Astrocyte of the cerebellum (primary cell): ENCODE results near the gene FAM174C.
A peak's percentile ranks its signal among the peaks of the same experiment; 100 is the strongest.

ENCODE experiments used
- DNase-seq: peaks from one replicate; pipeline ENCODE4 v3.0.0-alpha.2; 2011; ENCODE audit warnings: low read depth
- H3K4me3 ChIP-seq: 2 replicates; pipeline ENCODE4 v1.5.1; 2011; ENCODE audit warnings: mild to moderate bottlenecking, low read depth, low read length, moderate library complexity
- in situ Hi-C: cut with HindIII; loops from 2 replicates; pipeline ENCODE4 v1.10.0; 2017; ENCODE audit warnings: low sequenced_read_pairs
- TF ChIP-seq, protein P1 (sequence below): IDR thresholded peaks from 2 replicates; pipeline ENCODE4 v1.5.1; 2012; ENCODE audit warnings: low read length, low read depth, moderate library complexity, mild to moderate bottlenecking; ENCODE audit errors: missing control alignments

FAM174C gene

DNA sequence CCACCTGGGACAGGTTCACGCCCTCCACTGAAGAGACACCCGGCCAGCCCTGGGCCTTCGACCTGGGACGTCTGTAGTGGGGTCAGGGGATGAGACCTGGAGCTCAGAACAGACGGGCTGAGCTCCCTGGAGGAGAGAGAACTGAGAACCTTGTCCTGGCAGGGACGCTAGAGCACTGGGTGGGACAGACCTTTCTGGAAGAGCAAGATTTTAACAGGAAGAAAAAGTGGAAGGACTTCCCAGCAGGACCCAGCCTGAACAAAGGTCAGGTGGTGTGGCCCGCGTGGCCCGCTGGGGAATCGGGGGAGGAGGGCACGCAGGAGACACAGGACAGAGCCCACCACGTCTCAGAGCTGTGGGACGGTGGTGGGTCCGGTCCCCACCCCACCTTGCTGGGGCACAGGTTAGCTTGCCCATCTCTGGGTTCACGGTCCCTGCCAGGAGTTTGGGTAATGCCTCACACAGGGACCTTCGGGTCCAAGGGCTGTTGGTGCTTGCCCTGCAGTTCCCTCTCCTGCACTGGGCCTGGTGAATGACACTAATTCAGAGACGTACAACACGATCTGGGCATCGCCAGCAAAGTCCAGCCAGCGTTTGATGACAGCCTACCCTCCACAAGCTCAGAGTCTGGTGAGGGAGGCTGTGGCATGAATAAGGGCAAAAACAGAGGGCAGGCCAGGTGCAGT lies 9.1 kb downstream of the FAM174C start:
- no peak overlapping the region for H3K4me3 ChIP-seq
- in situ Hi-C loops = loop anchor here (5.0 kb wide), 2 partner anchors 38 to 128 kb away; no protein-coding TSS in a partner anchor
- no peak for DNase-seq
- TF ChIP-seq, protein P1, sequence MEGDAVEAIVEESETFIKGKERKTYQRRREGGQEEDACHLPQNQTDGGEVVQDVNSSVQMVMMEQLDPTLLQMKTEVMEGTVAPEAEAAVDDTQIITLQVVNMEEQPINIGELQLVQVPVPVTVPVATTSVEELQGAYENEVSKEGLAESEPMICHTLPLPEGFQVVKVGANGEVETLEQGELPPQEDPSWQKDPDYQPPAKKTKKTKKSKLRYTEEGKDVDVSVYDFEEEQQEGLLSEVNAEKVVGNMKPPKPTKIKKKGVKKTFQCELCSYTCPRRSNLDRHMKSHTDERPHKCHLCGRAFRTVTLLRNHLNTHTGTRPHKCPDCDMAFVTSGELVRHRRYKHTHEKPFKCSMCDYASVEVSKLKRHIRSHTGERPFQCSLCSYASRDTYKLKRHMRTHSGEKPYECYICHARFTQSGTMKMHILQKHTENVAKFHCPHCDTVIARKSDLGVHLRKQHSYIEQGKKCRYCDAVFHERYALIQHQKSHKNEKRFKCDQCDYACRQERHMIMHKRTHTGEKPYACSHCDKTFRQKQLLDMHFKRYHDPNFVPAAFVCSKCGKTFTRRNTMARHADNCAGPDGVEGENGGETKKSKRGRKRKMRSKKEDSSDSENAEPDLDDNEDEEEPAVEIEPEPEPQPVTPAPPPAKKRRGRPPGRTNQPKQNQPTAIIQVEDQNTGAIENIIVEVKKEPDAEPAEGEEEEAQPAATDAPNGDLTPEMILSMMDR = no peak

DNA sequence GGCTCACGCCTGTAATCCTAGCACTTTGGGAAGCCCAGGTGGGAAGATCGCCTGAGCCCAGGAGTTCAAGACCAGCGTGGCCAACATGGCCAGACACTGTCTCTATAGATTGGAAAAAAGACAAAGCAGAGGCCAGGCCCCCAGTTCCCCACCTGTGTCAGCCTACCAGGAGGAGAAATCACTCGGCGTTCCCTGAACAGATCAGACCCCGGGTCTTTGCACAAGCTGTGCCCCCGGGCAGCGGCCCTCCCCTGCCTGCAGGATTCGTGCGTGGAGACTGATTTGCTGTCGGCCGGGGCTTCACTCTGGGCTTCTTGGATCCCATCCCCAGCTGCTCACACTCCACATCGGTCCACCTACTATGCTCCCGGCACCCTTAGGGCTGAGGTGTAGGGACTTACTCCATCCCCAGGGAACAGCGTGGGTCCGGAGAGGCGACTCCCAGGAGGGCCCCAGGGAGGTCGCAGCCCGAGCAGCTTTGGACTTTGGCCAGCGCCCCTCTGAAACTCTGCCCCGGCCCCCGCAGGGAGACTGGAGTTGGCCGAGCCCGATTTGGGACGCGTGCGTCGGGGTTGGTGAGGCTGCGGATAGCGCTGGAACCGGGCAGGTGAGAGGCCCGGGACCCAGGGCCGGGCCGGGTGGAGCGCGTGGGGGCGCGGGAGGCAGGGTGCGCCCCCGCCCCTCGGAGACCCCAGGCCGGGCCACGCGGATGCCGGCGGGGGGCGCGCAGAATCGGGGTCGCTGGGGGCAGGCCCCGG lies 9.8 kb downstream of the FAM174C start:
- DNase-seq = no peak
- no peak overlapping the region for H3K4me3 ChIP-seq
- in situ Hi-C loops = loop anchor here (5.0 kb wide), 2 partner anchors 37 to 127 kb away; no protein-coding TSS in a partner anchor
- TF ChIP-seq, protein P1 = no peak

DNA sequence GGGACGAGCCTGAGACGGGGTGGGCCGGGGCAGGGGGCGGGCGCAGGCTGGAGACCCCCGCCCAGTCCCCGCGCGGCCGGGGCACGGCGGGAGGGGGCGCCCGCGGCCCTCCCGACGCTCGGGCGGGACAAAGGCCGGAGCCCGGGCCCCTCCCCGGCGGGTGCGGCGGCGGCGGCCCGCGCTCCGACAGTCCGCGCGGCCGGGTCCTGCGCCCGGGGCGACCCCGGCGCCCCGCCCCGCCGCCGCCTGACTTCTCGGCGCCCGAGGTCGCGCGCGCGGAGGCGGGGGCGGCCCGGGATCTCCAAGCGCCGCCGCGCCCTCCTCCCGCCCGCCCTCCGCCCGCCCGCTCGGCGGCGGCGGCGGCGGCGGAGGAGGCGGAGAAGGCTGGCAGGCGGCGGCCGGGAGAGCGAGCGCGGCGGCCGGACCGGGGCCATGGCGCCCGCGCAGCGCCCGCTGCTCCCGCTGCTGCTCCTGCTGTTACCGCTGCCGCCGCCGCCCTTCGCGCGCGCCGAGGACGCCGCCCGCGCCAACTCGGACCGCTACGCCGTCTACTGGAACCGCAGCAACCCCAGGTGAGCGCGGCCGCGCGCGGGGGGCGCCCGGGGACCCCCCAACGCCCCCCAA lies 10.5 kb downstream of the FAM174C start, which contains the start of gene EFNA2:
Gene EFNA2, plus strand, starts transcription at position 137 of the 624 bp plus-strand sequence. Its CDS starts 296 bp downstream, at position 433.
- TF ChIP-seq, protein P1 = no peak

DNA sequence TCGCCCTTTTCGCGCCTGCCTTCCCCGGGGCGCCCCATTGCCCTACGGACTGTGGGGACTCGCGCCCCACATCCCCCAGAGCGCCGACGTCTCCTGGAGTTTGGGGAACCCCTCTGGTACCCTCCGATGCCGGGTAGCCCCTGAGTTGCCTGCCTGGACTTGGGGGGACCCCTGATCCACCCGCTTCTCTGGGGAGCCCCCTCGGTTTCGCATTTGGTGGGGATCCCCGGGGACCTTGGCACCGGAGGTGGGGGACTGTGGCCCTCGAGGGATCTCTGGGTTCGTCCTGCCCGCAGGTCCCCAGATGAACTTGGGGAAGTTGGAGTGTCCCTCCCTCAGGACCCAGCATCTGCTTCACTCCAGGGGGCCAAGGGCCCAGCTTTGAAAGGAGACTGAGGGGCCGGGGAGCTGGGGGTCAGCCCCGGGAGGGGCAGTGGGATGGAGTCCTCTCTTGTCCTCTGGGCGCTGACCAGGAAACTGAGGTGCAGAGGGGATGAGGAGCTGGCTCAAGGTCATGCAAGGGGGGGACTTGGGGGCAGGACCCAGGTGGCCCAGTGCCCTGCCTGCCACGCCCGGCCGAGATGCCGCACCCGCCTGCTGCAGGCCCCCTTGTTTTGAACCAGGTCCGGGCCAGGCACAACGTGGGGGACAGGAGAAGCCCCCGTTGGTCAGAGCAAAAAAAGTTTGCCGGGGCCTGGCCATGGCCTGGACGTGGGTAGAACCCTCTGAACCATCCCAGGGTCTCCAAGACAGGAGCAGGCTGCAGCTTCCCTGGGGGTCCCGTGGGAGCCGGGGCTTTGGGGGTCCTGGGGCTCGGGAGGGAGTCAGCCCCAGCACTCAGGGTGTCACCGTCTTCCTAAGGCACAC lies 11.4 kb downstream of the FAM174C start:
- H3K4me3 ChIP-seq = peak overlapping the region; percentile 30
- DNase-seq = no peak
- in situ Hi-C loops = no loop called here
- TF ChIP-seq, protein P1 = no peak

More for the DNA sequence above, 10.5 kb downstream of the FAM174C start, which contains the start of gene EFNA2:
- no peak for DNase-seq
- peak within 1 kb of the TSS; percentile 30 for H3K4me3 ChIP-seq
- in situ Hi-C loops = no loop called here

DNA sequence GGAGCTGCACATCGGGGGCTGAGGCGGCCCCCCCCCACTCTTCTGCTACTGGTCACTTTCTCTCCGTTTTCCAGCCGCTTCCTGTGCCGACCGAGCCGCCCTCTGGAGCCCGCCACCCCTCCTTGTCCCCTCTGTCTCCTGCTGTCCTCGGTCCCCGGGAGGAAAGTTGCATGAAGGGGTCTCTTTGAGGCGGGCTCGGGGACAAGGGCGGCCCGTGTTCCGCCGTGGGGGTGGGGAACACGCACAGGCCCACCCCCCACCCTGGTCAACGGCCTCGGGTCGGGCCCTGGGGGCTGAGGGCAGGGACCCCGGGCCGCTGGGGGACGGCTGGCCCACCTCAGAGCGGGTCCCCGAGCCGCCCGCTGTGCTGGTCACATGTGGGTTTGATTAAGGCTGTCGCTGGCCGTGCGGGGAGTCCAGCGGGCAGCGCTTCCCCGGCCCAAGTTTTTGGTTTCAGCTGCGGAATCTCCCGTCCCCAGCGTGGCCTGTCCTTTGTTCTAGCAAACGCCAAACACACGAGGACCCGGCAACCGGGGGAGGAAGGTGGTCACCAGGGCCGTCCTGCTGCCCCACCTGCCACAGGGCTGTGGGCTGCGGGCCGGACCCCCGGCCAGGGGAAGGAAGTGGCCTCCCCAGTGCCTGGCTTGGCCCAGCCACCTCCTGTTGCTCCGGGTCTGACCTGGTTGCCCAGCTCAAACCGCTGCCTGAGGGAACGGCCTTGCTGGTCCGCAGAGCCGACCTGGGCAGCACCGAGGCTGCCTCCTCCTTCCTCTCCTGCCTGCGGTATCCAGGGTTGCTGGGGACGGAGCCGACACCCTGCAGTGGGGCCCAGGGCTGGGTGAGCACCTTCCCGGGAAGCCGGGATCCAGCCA lies 12.3 kb downstream of the FAM174C start:
- TF ChIP-seq, protein P1 = no peak
- no peak for DNase-seq

More for the DNA sequence above, 12.3 kb downstream of the FAM174C start:
- in situ Hi-C loops = no loop called here
- H3K4me3 ChIP-seq = no peak overlapping the region
